Karpas-422 (cell line): Measurements from ENCODE around the gene LTA. TPM values are rescaled to one million over a fixed set of nuclear protein-coding genes. Genes with fewer than 3 reads are reported as not detected.
A peak's percentile ranks its signal among the peaks of the same experiment; 100 is the strongest.

Source experiments
- DNase-seq: peaks from one replicate; pipeline ENCODE4 v3.0.0-alpha.2; 2015
- H2AFZ ChIP-seq: fragments of 200-600 bp; sonication (generic); 2 replicates; pipeline ENCODE4 v1.6.1; 2014; ENCODE audit warnings: antibody characterized with exemption, low read length, mixed read lengths
- H3K27ac ChIP-seq: fragments of 200-600 bp; sonication (generic); 2 replicates; pipeline ENCODE4 v1.5.1; 2014; ENCODE audit warnings: mild to moderate bottlenecking, low read length, moderate library complexity
- H3K27me3 ChIP-seq: fragments of 200-600 bp; sonication (generic); 2 replicates; pipeline ENCODE4 v1.6.1; 2014; ENCODE audit warnings: low read length, mixed read lengths
- H3K36me3 ChIP-seq: fragments of 200-600 bp; sonication (generic); 2 replicates; pipeline ENCODE4 v1.6.1; 2014; ENCODE audit warnings: low read length, mixed read lengths; ENCODE audit not compliant: insufficient read depth
- H3K4me1 ChIP-seq: fragments of 200-600 bp; sonication (generic); 2 replicates; pipeline ENCODE4 v1.6.1; 2014; ENCODE audit warnings: mild to moderate bottlenecking, low read length, mixed read lengths
- H3K4me2 ChIP-seq: fragments of 200-600 bp; sonication (generic); 2 replicates; pipeline ENCODE4 v1.6.1; 2014; ENCODE audit warnings: low read length, low read depth, mild to moderate bottlenecking; ENCODE audit not compliant: poor library complexity, severe bottlenecking
- H3K4me3 ChIP-seq: fragments of 200-600 bp; sonication (generic); 2 replicates; pipeline ENCODE4 v1.5.1; 2014; ENCODE audit warnings: mild to moderate bottlenecking, antibody characterized with exemption, low read length, mixed read lengths
- H3K79me2 ChIP-seq: fragments of 200-600 bp; sonication (generic); 2 replicates; pipeline ENCODE4 v1.6.1; 2014; ENCODE audit warnings: mild to moderate bottlenecking, low read length, mixed read lengths
- H3K9ac ChIP-seq: fragments of 200-600 bp; sonication (generic); 2 replicates; pipeline ENCODE4 v1.6.0; 2014; ENCODE audit warnings: low read length
- H3K9me2 ChIP-seq: fragments of 200-600 bp; sonication (generic), shearing (Covaris generic); replicated peaks from 2 replicates; pipeline ENCODE4 v1.6.0; 2014; ENCODE audit warnings: mild to moderate bottlenecking, low read length, moderate library complexity; ENCODE audit not compliant: insufficient read depth
- H3K9me3 ChIP-seq: fragments of 300-700, 200-600 bp; sonication (generic); 2 replicates; pipeline ENCODE4 v1.6.1; 2014; ENCODE audit warnings: low read length, mixed read lengths
- H4K20me1 ChIP-seq: fragments of 200-600 bp; sonication (generic); 2 replicates; pipeline ENCODE4 v1.6.1; 2014; ENCODE audit warnings: mild to moderate bottlenecking, antibody characterized with exemption, low read length, low read depth; ENCODE audit not compliant: insufficient read depth
- total RNA-seq: library from RNA; depleted of rRNA; stranded (reverse); fragments of >200 nt; shearing (Covaris generic); gene quantifications from 2 replicates; pipeline ENCODE4 v1.2.3, GENCODE V29; 2014; ENCODE audit warnings: low replicate concordance

The LTA gene
- total RNA-seq, 1 experiment from 2014 or later = 128 TPM

DNA sequence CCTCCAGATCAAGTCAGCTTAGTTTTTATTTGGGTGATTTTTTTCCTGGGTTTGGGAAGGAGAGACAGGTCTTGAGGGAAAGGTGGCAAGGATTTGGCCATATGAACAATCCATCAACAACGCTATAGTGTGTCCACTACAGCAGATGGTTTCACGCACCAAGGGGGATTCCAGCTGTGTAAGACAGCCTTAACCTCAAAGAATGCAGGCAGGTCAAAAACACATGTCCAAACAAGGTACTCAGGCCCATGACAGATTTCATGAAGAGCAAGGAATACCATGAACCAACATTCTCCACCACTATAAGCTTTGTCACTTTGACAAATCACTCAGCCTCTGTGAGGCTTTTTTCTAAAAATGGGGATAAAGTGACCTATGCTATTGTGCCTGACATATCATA lies 44.9 kb downstream of the LTA start:
- Histone ChIP-seq H3K79me2 (peaks cover 14% of the 10 kb centered on the region), H4K20me1 (peaks cover 6% of the 10 kb centered on the region; the same call in 1 of the 2 replicates), H3K4me1 (peaks cover 33% of the 10 kb centered on the region), H3K27me3 (no peaks in the 10 kb centered on the region), H3K27ac (no peak overlapping the region), H3K4me3 (no peak overlapping the region), H3K36me3 (peaks cover 8% of the 10 kb centered on the region; the same call in 1 of the 2 replicates), H2AFZ (no peak overlapping the region), H3K9me3 (no peaks in the 10 kb centered on the region), H3K4me2 (no peak overlapping the region), H3K9ac (no peak overlapping the region), H3K9me2 (no peaks in the 10 kb centered on the region)
- peak; percentile 40 for DNase-seq

DNA sequence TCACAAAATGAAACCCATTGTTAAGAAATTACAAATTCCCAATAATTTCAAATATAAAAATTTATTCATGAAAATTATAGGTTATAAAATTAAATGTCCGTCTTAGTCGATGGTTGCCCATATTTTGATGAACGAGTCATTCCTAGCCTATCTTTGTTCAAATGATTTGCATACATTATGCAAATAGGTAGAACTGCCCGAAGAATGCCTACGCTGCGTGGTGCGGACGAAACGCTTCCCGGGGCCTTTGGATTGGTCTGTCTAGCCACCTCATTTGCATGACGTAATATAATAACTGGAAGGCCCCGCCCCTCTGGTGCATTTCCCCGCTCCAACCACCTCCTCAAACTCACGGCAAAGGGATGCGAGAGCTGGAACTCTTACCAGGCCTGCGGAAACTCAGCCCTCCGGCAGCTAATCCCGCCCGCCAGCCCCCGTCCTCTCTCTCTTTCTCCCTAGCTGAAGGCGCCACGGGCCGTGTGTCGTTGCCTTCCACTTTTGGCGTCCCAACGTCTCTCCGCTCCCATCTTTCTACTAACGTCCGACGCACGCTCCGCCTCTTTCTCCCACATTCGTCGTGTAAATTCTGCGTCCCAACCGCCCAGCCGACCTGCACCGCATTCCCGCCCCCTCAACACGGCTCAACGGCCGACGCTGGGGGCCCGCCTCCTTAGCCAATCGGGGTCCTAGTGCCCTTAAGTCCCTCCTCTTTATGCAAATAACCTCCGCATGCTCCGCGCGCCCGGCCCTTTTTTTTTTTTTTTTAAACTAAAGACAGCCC lies 47.9 kb downstream of the LTA start:
- H2AFZ ChIP-seq = peak overlapping the region; percentile 87; the same call in 1 of the 2 replicates
- DNase-seq = peak; percentile 100
- H3K9me3 ChIP-seq = no peaks in the 10 kb centered on the region
- H3K27me3 ChIP-seq = no peaks in the 10 kb centered on the region
- H4K20me1 ChIP-seq = peaks cover 23% of the 10 kb centered on the region
- peak overlapping the region; percentile 98 for H3K4me2 ChIP-seq
- peaks cover 32% of the 10 kb centered on the region for H3K4me1 ChIP-seq
- peak overlapping the region; percentile 72 for H3K4me3 ChIP-seq
- peaks cover 33% of the 10 kb centered on the region for H3K36me3 ChIP-seq
- peak overlapping the region; percentile 96 for H3K27ac ChIP-seq
- peaks cover 39% of the 10 kb centered on the region for H3K79me2 ChIP-seq
- peak overlapping the region; percentile 86 for H3K9ac ChIP-seq
- no peaks in the 10 kb centered on the region for H3K9me2 ChIP-seq

GRCh38 chr6:31620586-31621319 lies 48.7 kb downstream of the LTA start, which contains the start of gene PRRC2A:
TSS of gene PRRC2A (plus strand) at chr6:31620715. CDS start at chr6:31622790, 2,075 bp downstream.
- H3K27ac ChIP-seq = peak within 1 kb of the TSS; percentile 96
- peak within 1 kb of the TSS; percentile 87; the same call in 1 of the 2 replicates for H2AFZ ChIP-seq
- H4K20me1 ChIP-seq = peaks cover 29% of the 10 kb centered on the region
- DNase-seq = peak; percentile 91
- no peaks in the 10 kb centered on the region for H3K9me3 ChIP-seq
- H3K4me2 ChIP-seq = peak within 1 kb of the TSS; percentile 98
- H3K36me3 ChIP-seq = peaks cover 41% of the 10 kb centered on the region
- no peaks in the 10 kb centered on the region for H3K9me2 ChIP-seq
- H3K4me1 ChIP-seq = peaks cover 25% of the 10 kb centered on the region
- peak within 1 kb of the TSS; percentile 99 for H3K4me3 ChIP-seq
- no peaks in the 10 kb centered on the region for H3K27me3 ChIP-seq
- peak within 1 kb of the TSS; percentile 100 for H3K9ac ChIP-seq
- peaks cover 42% of the 10 kb centered on the region for H3K79me2 ChIP-seq

- peaks cover 46% of the 10 kb centered on the region for H3K79me2 ChIP-seq
- peak overlapping the region; percentile 99 for H3K4me3 ChIP-seq
These were observed 49.3 kb downstream of the LTA start for GRCh38 chr6:31621320-31621939.

GRCh38 chr6:31621991-31622390 lies 49.9 kb downstream of the LTA start:
- Histone ChIP-seq H3K36me3 (peaks cover 52% of the 10 kb centered on the region), H3K27me3 (no peaks in the 10 kb centered on the region), H3K4me2 (peak overlapping the region; percentile 98), H3K4me3 (peak overlapping the region; percentile 99), H3K79me2 (peaks cover 46% of the 10 kb centered on the region), H3K27ac (peak overlapping the region; percentile 92), H4K20me1 (peaks cover 38% of the 10 kb centered on the region), H3K9ac (peak overlapping the region; percentile 100), H3K9me2 (no peaks in the 10 kb centered on the region), H2AFZ (no peak overlapping the region), H3K4me1 (peaks cover 21% of the 10 kb centered on the region), H3K9me3 (no peaks in the 10 kb centered on the region)
- DNase-seq = no peak

More at GRCh38 chr6:31621320-31621939, 49.3 kb downstream of the LTA start:
- no peaks in the 10 kb centered on the region for H3K27me3 ChIP-seq
- peak overlapping the region; percentile 92 for H3K27ac ChIP-seq
- peak overlapping the region; percentile 98 for H3K4me2 ChIP-seq
- no peaks in the 10 kb centered on the region for H3K9me3 ChIP-seq
- peaks cover 21% of the 10 kb centered on the region for H3K4me1 ChIP-seq
- H3K9ac ChIP-seq = peak overlapping the region; percentile 100
- H3K9me2 ChIP-seq = no peaks in the 10 kb centered on the region
- peak; percentile 39 for DNase-seq
- H3K36me3 ChIP-seq = peaks cover 47% of the 10 kb centered on the region
- H2AFZ ChIP-seq = no peak overlapping the region
- H4K20me1 ChIP-seq = peaks cover 32% of the 10 kb centered on the region

DNA sequence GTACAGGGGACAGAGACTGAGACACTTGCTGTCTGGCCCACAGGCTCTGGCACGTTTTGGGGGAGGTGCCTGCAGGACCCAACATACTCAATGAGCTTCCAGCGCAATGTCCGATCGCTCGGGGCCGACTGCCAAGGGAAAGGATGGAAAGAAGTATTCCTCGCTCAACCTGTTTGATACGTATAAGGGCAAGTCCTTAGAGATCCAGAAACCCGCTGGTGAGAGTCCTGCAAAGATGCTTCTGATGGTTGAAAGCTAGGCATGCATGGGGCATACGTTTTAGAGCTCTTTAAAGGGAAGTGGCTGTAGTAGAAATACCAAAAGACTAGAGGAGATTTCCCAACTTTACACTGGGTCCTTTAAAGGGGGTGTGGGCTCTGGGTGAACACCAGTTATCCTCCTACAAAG lies 50.6 kb downstream of the LTA start:
- Histone ChIP-seq H3K27me3 (no peaks in the 10 kb centered on the region), H3K4me1 (peaks cover 21% of the 10 kb centered on the region), H3K36me3 (peaks cover 59% of the 10 kb centered on the region), H3K4me2 (peak overlapping the region; percentile 98), H3K9me3 (no peaks in the 10 kb centered on the region), H3K79me2 (peaks cover 46% of the 10 kb centered on the region), H3K9ac (peak overlapping the region; percentile 100; the same call in 1 of the 2 replicates), H4K20me1 (peaks cover 39% of the 10 kb centered on the region), H3K9me2 (no peaks in the 10 kb centered on the region), H3K27ac (no peak overlapping the region), H3K4me3 (no peak overlapping the region), H2AFZ (no peak overlapping the region)
- DNase-seq = peak; percentile 38
